DND-41 (cell line): ENCODE measurements around the gene ABHD15.

Source experiments
- EZH2 ChIP-seq: IDR thresholded peaks from 3 replicates; pipeline ENCODE4 v1.6.1; 2012; ENCODE audit warnings: borderline replicate concordance, low read depth, mild to moderate bottlenecking, moderate library complexity, low read length, inconsistent platforms; ENCODE audit not compliant: severe bottlenecking
- TF ChIP-seq, protein P1 (sequence below): IDR thresholded peaks from 2 replicates; pipeline ENCODE4 v1.5.1; 2012; ENCODE audit warnings: borderline replicate concordance, low read length, moderate library complexity, mild to moderate bottlenecking; ENCODE audit not compliant: poor library complexity, severe bottlenecking; ENCODE audit errors: extremely low read depth

DNA sequence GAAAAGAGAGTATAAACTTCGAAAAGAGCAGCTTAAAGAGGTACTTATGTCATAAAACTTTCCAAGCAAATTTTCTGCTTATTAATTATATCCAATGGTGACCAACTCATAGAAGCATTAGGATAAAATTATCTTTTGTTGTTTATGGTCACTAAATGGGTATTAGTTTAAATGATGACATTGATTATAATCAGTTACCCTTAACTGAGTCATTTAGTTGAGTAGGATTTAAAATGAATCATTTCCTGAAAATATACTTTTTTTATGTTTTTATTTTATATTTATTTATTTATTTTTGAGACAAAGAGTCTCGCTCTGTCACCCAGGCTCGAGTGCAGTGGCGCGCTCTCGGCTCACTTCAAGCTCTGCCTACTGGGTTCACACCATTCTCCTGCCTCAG lies 55.9 kb downstream of the ABHD15 start:
- TF ChIP-seq, protein P1, sequence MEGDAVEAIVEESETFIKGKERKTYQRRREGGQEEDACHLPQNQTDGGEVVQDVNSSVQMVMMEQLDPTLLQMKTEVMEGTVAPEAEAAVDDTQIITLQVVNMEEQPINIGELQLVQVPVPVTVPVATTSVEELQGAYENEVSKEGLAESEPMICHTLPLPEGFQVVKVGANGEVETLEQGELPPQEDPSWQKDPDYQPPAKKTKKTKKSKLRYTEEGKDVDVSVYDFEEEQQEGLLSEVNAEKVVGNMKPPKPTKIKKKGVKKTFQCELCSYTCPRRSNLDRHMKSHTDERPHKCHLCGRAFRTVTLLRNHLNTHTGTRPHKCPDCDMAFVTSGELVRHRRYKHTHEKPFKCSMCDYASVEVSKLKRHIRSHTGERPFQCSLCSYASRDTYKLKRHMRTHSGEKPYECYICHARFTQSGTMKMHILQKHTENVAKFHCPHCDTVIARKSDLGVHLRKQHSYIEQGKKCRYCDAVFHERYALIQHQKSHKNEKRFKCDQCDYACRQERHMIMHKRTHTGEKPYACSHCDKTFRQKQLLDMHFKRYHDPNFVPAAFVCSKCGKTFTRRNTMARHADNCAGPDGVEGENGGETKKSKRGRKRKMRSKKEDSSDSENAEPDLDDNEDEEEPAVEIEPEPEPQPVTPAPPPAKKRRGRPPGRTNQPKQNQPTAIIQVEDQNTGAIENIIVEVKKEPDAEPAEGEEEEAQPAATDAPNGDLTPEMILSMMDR = no peak
- no peak for TF ChIP-seq EZH2
